ENCODE measurements around the gene ANO10.
A peak's percentile ranks its signal among the peaks of the same experiment; 100 is the strongest.
"Not testable (repeated sequence)": the region's sequence is repeated elsewhere in the genome, so short reads cannot be mapped to it uniquely, and the experiment has no call there.

The ANO10 gene

DNA sequence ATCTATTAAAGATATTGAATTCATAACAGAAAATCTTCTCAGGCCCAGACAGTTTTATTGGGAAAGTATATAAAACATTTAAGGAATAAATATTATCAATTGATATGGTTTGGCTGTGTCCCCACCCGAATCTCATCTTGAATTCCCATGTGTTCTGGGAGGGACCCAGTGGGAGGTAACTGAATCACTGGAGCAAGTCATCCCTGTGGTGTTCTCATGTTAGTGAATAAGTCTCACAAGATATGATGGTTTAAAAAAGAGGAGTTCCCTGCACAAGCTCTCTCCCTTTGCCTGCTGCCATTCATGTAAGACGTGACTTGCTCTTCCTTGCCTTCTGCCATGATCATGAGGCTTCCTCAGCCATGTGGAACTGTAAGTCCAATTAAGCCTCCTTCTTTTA lies 160.5 kb downstream of the ANO10 start:
- Mint-ChIP-seq H3K27me3 (no peaks in the 10 kb centered on the region), H3K9me3 (peaks cover 14 to 23% of the 10 kb centered on the region in 2 donors), H3K4me3 (no peak overlapping the region), H3K4me1 (peaks cover 16% of the 10 kb centered on the region), H3K27ac (no peak overlapping the region)
- no peak for DNase-seq
- ATAC-seq: no peak

DNA sequence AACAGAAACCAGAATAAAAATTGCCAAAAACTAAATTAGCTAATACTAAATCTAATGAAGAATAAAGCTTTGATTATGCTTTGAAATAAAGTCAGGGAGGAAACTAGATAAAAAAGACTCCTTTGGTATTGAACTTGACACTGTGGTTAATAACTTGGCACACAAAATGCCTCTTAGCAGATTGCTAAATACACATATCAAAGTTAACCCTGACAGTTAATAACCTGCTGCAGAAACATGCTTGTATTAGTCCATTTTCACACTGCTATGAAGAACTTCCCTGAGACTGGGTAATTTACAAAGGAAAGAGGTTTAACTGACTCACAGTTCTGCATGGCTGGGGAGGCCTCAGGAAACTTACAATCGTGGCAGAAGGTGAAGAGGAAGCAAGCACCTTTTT lies 164.8 kb downstream of the ANO10 start:
- Mint-ChIP-seq H3K4me1 (peaks cover 16% of the 10 kb centered on the region), H3K9me3 (peaks cover 6 to 15% of the 10 kb centered on the region in 2 donors), H3K27ac (peak overlapping the region in 1 of 2 donors; percentile 75)
- H3K27me3 Mint-ChIP-seq, ATAC-seq, DNase-seq, H3K4me3 Mint-ChIP-seq: not testable (repeated sequence)

DNA sequence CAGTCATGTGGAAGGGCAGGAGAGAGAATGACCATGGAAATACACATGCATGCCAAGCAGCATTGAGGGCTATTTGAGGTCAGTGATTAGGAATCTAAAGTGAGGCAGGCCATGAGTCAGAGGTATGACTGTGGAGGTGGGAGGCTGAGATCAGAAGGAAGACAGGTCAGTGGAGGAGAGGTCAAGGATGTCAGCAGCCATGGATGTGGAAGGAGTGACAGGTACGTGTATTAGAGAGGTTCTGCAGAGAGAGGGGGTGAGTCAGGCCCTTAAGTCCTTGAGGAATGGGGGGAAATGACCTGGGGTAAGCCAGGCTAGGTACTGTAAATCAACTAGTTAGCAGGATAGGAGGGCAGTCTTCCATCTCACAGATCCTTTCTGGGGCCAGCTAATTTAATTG lies 166.6 kb downstream of the ANO10 start:
- no peaks in the 10 kb centered on the region for H3K27me3 Mint-ChIP-seq
- no peak for ATAC-seq
- no peak overlapping the region for H3K27ac Mint-ChIP-seq
- H3K4me3 Mint-ChIP-seq: no peak overlapping the region
- no peak for DNase-seq
- peaks cover 16% of the 10 kb centered on the region for H3K4me1 Mint-ChIP-seq
- peaks cover 0 to 7% of the 10 kb centered on the region in 2 donors for H3K9me3 Mint-ChIP-seq

DNA sequence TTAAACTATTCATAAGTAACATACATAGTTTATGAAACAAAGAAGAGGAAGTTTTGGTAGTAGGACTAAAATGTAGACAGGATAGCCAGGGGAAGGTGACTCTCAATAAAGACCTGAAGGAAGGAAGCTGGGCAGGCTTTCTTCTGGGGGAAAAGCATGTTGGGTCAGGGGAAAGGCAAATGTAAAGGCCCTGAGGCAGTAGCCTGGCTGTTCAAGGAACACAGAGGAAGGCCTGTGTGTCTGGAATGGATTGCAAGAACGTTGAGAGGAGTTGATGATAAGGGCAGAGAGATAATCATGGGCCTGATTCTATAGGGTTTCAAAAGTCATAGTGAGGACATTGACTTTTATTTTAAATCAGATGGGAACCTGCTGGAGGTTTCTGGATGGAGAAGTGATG lies 167.8 kb downstream of the ANO10 start:
- Mint-ChIP-seq H3K27ac (no peak overlapping the region), H3K27me3 (no peaks in the 10 kb centered on the region), H3K4me1 (peaks cover 12% of the 10 kb centered on the region), H3K4me3 (no peak overlapping the region), H3K9me3 (no peaks in the 10 kb centered on the region)
- DNase-seq (no peak), ATAC-seq (no peak)

DNA sequence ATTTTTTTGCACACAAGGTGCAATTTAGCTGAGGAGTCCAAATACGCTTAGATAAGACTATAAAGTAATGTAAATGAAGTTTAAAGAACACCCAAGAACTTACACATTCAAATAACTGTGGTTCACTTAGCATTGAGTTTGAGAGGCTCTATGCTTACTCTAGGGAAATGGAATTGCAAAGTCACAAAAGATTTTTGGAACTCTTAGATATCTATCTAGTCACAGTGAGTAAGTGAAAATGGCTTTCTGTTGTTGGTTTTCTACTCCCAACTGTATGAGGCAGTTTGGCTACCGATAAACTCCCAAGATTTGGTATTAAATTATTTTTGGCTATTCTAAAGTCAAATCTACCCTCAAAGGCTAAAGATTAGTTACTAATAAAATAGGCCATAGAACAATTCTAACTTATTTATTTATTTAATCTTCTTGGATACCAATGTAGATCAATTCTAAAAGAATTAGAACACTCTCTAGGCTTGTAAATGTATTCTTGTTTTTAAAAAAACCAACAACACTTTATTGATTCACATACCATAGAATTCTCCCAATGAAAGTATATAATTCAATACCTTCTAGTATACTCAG lies 170.0 kb downstream of the ANO10 start:
- Mint-ChIP-seq H3K9me3 (peaks cover 0 to 10% of the 10 kb centered on the region in 2 donors), H3K4me1 (peaks cover 15% of the 10 kb centered on the region)

DNA sequence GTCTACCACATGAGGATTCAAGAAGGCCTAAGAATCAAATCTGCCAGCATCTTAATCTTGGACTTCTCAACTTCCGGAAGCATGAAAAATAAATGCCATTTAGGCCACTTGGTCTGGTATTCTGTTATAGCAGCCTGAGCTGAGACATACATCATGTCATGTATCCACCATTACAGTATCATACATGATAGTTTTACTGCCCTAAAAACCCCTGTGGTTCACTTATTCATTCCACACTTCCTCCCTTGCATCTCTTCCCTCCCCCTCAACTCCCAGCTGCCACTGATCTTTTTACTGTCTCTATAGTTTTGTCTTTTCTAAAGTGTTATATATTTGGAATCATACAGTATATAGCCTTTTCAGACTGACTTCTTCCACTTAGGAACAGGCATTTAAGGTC lies 173.7 kb downstream of the ANO10 start:
- ATAC-seq (peak; percentile 88), DNase-seq (no peak)
- H3K27me3 Mint-ChIP-seq: no peaks in the 10 kb centered on the region
- no peak overlapping the region for H3K4me3 Mint-ChIP-seq
- H3K9me3 Mint-ChIP-seq: peaks cover 0 to 10% of the 10 kb centered on the region in 2 donors
- H3K4me1 Mint-ChIP-seq: peaks cover 22% of the 10 kb centered on the region
- H3K27ac Mint-ChIP-seq: no peak overlapping the region

More for the DNA sequence above, 170.0 kb downstream of the ANO10 start:
- Mint-ChIP-seq H3K4me3 (no peak overlapping the region), H3K27ac (no peak overlapping the region), H3K27me3 (no peaks in the 10 kb centered on the region)
- no peak for DNase-seq
- ATAC-seq: no peak

DNA sequence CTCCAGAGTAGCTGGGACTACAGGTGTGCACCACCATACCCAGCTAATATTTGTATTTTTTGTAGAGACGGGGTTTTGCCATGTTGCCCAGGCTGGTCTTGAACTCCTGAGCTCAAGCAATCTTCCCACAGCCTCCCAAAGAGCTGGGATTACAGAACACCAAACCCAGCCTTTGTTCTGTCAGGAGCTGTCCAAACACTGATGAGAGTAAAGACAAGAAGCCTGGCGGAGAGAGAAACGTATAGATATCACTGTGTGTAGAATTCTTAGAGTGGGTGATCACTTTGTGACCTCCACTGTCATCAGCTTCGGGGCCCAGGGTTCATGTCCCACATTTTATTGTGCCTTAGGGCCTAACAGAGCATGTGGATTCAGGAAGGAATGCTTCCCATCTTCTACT lies 176.0 kb downstream of the ANO10 start:
- Mint-ChIP-seq H3K27me3 (no peaks in the 10 kb centered on the region), H3K27ac (no peak overlapping the region), H3K4me1 (peaks cover 32% of the 10 kb centered on the region), H3K9me3 (peaks cover under 1 to 10% of the 10 kb centered on the region in 2 donors), H3K4me3 (no peak overlapping the region)
- no peak for ATAC-seq
- DNase-seq: no peak

DNA sequence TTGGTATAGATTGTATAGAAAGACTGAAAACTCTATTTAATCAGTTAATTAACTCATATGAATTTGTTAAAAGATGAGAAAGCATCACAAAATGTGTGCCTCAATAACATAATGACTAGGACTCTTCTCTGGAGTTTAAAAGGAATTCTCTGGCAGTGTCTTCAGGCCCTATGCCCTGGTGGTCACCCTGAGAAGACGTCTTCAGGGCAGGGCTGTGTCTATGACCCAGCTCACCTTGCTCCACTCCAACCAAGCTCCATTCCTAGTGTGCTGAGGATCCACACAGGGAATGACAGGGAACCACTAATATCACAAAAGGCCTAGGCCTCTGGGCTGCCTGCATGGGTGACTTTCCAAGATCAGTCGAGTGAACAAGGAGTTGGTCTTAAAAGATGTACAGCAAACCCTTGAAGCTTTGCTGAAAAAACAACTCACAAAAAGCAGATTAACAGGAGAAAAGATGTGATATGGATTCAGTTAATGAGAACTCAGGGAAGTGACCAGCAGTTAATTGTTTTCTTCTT lies 178.9 kb downstream of the ANO10 start:
- Mint-ChIP-seq H3K4me1 (peaks cover 36% of the 10 kb centered on the region), H3K4me3 (no peak overlapping the region), H3K9me3 (peaks cover 14 to 21% of the 10 kb centered on the region in 2 donors), H3K27ac (no peak overlapping the region), H3K27me3 (no peaks in the 10 kb centered on the region)
- DNase-seq: no peak
- no peak for ATAC-seq

DNA sequence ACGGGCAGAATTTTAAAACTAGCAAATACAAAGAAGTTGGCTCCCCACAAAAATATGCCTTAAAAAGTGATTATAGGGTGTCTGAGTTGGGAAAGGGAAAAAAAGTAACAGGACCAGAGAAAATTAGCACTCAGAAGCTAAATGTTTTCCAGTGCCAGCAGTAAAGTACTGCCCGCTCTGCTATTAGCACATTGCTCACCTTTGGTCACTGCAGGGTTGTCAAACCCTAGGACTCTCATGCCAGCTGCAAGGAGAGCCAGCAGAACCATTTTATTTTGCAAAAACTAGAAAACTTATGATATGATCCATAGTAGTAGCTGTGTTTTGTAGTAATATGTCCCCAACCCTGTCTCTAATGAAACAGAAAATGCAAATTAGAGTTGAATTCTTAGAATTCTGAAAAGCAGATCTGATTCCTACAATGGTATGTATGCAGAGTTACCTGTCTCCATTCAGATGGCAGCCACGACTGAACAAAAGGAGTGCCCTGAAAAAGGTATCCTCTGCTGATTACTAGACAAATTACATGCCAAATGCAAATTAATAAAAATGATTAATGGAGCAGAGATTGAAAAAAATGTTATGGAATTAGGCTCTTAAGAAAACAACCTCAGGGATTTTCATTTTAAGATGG lies 185.2 kb downstream of the ANO10 start:
- no peak for DNase-seq
- peaks cover 35% of the 10 kb centered on the region for H3K4me1 Mint-ChIP-seq
- ATAC-seq: no peak
- H3K27ac Mint-ChIP-seq: no peak overlapping the region
- H3K27me3 Mint-ChIP-seq: no peaks in the 10 kb centered on the region
- no peak overlapping the region for H3K4me3 Mint-ChIP-seq
- peaks cover 10 to 21% of the 10 kb centered on the region in 2 donors for H3K9me3 Mint-ChIP-seq

DNA sequence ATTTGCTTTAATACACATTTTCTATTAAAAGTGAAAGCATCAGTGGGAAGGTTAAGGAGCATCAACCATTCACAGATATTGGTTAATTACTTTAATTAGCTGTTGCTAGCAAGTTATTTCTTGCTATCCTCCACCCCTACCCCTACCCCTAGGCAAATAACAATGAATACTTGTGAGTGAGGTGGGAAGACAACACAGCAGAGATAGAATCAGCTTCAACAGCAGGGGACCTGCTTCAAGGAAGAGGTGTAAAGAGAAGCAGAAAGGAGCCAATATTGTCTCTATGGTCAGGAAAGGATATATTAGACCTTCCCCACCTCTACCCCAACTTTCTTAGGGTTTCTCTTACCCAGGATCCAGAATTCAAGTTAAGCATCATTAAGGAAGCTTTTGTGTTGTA lies 186.1 kb downstream of the ANO10 start:
- no peaks in the 10 kb centered on the region for H3K27me3 Mint-ChIP-seq
- H3K27ac Mint-ChIP-seq: no peak overlapping the region
- ATAC-seq (no peak), DNase-seq (no peak)
- H3K4me3 Mint-ChIP-seq: no peak overlapping the region
- H3K4me1 Mint-ChIP-seq: peaks cover 26% of the 10 kb centered on the region
- peaks cover 10 to 20% of the 10 kb centered on the region in 2 donors for H3K9me3 Mint-ChIP-seq

DNA sequence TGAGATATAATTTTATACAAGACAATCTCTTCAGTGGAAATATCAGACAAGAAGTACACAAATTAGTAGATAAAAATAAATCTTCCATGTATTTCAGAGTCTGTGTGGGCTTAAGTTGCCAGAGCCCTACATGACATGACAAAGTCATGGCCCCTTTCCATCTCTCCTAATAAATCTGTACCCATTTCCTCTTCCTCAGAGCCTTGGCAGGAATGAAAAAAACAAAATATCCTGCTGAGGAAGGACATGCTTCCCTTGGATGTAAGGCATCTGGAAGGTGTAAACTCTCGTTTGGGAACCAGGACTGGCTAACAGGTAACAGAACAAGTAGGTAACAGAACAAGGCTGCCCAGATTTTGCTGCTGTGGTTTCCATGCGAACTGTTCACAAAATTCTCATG lies 187.4 kb downstream of the ANO10 start:
- H3K27ac Mint-ChIP-seq: no peak overlapping the region
- no peak overlapping the region for H3K4me3 Mint-ChIP-seq
- H3K9me3 Mint-ChIP-seq: peaks cover 8 to 10% of the 10 kb centered on the region in 2 donors
- peaks cover 17% of the 10 kb centered on the region for H3K4me1 Mint-ChIP-seq
- no peaks in the 10 kb centered on the region for H3K27me3 Mint-ChIP-seq
- DNase-seq (no peak), ATAC-seq (no peak)

DNA sequence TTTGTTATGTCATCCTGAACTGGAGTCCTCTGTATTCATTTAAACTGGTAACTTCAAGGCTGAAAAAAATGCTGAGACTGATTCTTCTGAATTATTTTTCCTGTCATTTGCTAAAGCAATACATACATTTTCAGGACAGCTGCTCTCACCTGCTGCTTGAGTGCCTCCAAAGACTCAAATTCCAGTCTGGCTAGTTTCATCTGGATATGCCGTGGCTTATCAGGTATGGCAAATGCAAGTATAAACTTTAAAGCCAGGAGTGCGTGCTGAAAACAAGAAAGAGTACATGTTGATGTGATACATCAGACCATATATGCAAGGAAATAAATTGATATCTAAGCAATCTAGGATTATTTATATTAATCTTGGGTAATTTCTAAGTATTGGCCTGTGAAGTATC lies 189.3 kb downstream of the ANO10 start:
- no peak overlapping the region for H3K27ac Mint-ChIP-seq
- peaks cover 16% of the 10 kb centered on the region for H3K4me1 Mint-ChIP-seq
- no peak overlapping the region for H3K4me3 Mint-ChIP-seq
- H3K9me3 Mint-ChIP-seq: no peaks in the 10 kb centered on the region
- no peak for DNase-seq
- no peak for ATAC-seq
- H3K27me3 Mint-ChIP-seq: no peaks in the 10 kb centered on the region

DNA sequence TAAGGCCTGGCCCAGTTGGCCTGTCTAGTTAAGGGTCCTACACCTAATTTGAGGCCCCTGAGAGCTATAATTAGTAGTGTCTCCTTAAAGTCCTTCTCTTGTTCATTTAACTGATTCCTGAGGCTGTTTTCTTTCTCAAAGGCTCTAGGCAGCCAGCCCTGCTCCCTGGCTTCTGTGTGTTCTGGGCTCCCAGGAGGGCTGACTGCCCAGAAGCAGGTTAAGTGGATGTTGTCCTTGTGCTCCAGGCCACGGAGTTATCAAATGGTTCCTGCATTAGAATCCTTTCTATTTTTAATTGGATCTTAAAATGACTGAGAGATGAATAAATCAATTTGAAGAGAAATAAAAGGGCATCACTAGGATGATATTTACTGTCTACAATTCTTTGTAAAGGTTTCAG lies 195.4 kb downstream of the ANO10 start:
- no peaks in the 10 kb centered on the region for H3K4me1 Mint-ChIP-seq
- DNase-seq: no peak
- H3K9me3 Mint-ChIP-seq: peaks cover 0 to 4% of the 10 kb centered on the region in 2 donors
- H3K27me3 Mint-ChIP-seq: no peaks in the 10 kb centered on the region
- no peak overlapping the region for H3K27ac Mint-ChIP-seq
- no peak overlapping the region for H3K4me3 Mint-ChIP-seq
- ATAC-seq: no peak

DNA sequence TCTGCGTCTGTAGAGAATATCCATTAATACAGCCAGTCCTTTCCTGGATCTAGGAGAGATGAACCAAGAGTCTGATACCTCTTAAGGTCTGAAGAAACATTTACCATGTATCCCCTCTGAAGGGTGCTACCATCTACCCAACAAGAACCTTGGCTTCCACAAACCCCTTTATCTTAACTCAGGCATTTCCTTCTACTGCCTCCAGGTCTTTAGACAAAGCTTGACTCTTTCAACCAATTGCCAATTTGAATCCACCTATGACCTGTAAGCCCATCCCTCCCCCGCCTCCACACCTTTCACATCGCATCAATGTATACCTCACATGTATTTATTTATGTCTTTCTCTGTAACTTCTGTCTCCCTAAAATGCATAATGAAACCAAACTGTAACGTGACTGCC lies 196.0 kb downstream of the ANO10 start:
- no peak overlapping the region for H3K4me3 Mint-ChIP-seq
- H3K27me3 Mint-ChIP-seq: no peaks in the 10 kb centered on the region

DNA sequence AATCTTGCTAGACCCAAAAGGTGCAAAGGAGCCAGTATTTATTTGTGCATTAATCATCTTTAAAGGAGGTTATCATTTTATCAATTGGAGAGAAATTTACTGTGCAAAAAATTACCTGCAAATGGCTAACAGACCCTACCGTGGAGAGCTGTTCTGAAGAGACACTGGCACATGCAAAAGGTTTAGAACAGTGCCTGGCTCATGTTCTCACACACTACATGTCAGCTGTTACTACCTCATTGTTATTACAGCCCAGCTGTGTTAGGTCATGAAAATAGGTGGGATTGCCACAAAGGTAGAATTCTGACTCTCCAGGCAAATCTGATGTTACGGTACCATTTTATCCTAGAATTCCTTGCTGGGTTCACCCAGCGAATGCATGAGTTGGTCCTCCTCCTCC lies 198.2 kb downstream of the ANO10 start:
- ATAC-seq (no peak), DNase-seq (no peak)
- Mint-ChIP-seq H3K4me1 (no peaks in the 10 kb centered on the region), H3K27me3 (no peaks in the 10 kb centered on the region), H3K4me3 (no peak overlapping the region), H3K9me3 (peaks cover 0 to 4% of the 10 kb centered on the region in 2 donors), H3K27ac (no peak overlapping the region)

More for the DNA sequence above, 196.0 kb downstream of the ANO10 start:
- DNase-seq: no peak
- Mint-ChIP-seq H3K4me1 (no peaks in the 10 kb centered on the region), H3K27ac (no peak overlapping the region), H3K9me3 (peaks cover 0 to 4% of the 10 kb centered on the region in 2 donors)
- no peak for ATAC-seq

DNA sequence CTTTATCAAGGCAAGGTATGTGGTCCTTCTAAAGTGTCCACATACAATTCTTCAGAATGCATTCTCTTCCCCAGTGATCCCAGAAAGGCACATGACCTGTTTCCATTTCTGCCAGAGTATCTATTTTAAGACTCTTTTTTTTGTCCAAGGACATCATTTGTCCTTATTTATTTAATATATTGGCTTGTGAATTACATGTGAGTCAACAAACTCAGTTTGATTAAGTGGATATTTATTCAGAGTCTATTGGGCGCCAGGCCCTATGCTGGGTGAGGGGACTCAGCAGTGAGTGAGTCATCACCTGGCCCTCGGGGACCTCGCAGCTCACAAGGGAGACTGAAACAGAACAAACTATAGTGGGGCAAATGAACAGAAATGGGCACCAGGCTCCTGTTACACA lies 198.7 kb downstream of the ANO10 start:
- Mint-ChIP-seq H3K27me3 (no peaks in the 10 kb centered on the region), H3K4me1 (no peaks in the 10 kb centered on the region), H3K4me3 (no peak overlapping the region), H3K9me3 (peaks cover 0 to 4% of the 10 kb centered on the region in 2 donors), H3K27ac (no peak overlapping the region)
- ATAC-seq: no peak
- DNase-seq: no peak

Measured in stimulated activated naive CD8-positive, alpha-beta T cell treated with anti-CD3 and anti-CD28 coated beads, Interleukin-15, amount 100 ng/mL, for 72 hours (primary cell).